Caco-2 (cell line): ENCODE measurements around the gene TAGLN. TPM values are rescaled to one million over a fixed set of nuclear protein-coding genes. Genes with fewer than 3 reads are reported as not detected.
A peak's percentile ranks its signal among the peaks of the same experiment; 100 is the strongest.

Experiments used
- BruUV-seq: library from RNA; stranded (reverse); fragments of 400-500 nt; replicated peaks from 2 replicates; lab custom pipeline; 2021; lab: Mats Ljungman, UMichigan
- CTCF ChIA-PET: fragments of 300-600 bp; sonication (Branson Sonifier 250); formaldehyde crosslinking; loops from one replicate; lab custom pipeline; 2022; ENCODE audit warnings: antibody characterized with exemption; lab: Charles Lee
- POLR2A ChIA-PET: fragments of 300-600 bp; sonication (Branson Sonifier 250); formaldehyde crosslinking; loops from one replicate; lab custom pipeline; 2022; ENCODE audit warnings: antibody characterized with exemption; lab: Charles Lee
- DNase-seq, 2 experiments: peaks; one replicate each; pipeline versions ENCODE4 v3.0.0 to v3.0.0-alpha.2; 2020 to 2022
- H3K27me3 ChIP-seq: replicated peaks from 2 replicates; pipeline ENCODE4 v1.6.0; 2011; ENCODE audit warnings: low read length; ENCODE audit not compliant: control insufficient read depth, insufficient read depth
- H3K36me3 ChIP-seq: 2 replicates; pipeline ENCODE4 v1.5.1; 2011; ENCODE audit warnings: low read length; ENCODE audit not compliant: control insufficient read depth, insufficient read depth
- H3K4me1 ChIP-seq: fragments of 250-450 bp; sonication (Bioruptor Pico); 2 replicates; pipeline ENCODE4 v1.5.1; 2020; ENCODE audit warnings: mild to moderate bottlenecking
- H3K4me3 ChIP-seq: 2 replicates; pipeline ENCODE4 v1.5.1; 2011; ENCODE audit warnings: low read depth, mild to moderate bottlenecking, control low read depth, low read length
- H3K9me3 ChIP-seq: fragments of 250-450 bp; sonication (Bioruptor Pico); 2 replicates; pipeline ENCODE4 v1.5.1; 2020; ENCODE audit warnings: mild to moderate bottlenecking, moderate library complexity
- H3K27ac Mint-ChIP-seq: one replicate; pipeline ENCODE4 v1.8.0; 2022; ENCODE audit warnings: mixed read lengths; ENCODE audit not compliant: unreplicated experiment
- H3K27me3 Mint-ChIP-seq: one replicate; pipeline ENCODE4 v1.8.0; 2022; ENCODE audit warnings: mixed read lengths; ENCODE audit not compliant: insufficient read depth, unreplicated experiment
- H3K36me3 Mint-ChIP-seq: one replicate; pipeline ENCODE4 v1.8.0; 2022; ENCODE audit warnings: mild to moderate bottlenecking, mixed read lengths; ENCODE audit not compliant: insufficient read depth, unreplicated experiment
- H3K4me1 Mint-ChIP-seq: one replicate; pipeline ENCODE4 v1.8.0; 2022; ENCODE audit warnings: low read depth, mixed read lengths; ENCODE audit not compliant: unreplicated experiment
- H3K4me3 Mint-ChIP-seq: one replicate; pipeline ENCODE4 v1.8.0; 2022; ENCODE audit warnings: mild to moderate bottlenecking, moderate library complexity, mixed read lengths; ENCODE audit not compliant: unreplicated experiment
- H3K9me3 Mint-ChIP-seq: one replicate; pipeline ENCODE4 v1.8.0; 2022; ENCODE audit warnings: mixed read lengths; ENCODE audit not compliant: unreplicated experiment
- intact Hi-C: fragments of 100-400 bp; cut with micrococcal nuclease; formaldehyde crosslinking; loops from one replicate; pipeline ENCODE4 v1.10.0; 2022; ENCODE audit not compliant: unreplicated experiment
- total RNA-seq: library from RNA; stranded (reverse); gene quantifications from 2 replicates; pipeline ENCODE4 v1.2.3, GENCODE V29; 2022
- TF ChIP-seq, protein P1 (sequence below), 2 experiments: fragments of 200-600 bp in 1 of 2; IDR thresholded peaks; 1 replicate in 1 of 2; 2 replicates in 1 of 2; pipeline versions ENCODE4 v1.5.1 to v1.8.0; 2011 to 2022; ENCODE audit warnings: antibody characterized with exemption in 1 of 2, control low read depth in 1 of 2, inconsistent platforms in 1 of 2, low read depth in 1 of 2, low read length in 1 of 2, mild to moderate bottlenecking in 1 of 2, moderate library complexity in 1 of 2; ENCODE audit not compliant: insufficient read depth in 1 of 2, severe bottlenecking in 1 of 2, unreplicated experiment in 1 of 2

The TAGLN gene
- total RNA-seq, 1 experiment from 2014 or later = 303 TPM

DNA sequence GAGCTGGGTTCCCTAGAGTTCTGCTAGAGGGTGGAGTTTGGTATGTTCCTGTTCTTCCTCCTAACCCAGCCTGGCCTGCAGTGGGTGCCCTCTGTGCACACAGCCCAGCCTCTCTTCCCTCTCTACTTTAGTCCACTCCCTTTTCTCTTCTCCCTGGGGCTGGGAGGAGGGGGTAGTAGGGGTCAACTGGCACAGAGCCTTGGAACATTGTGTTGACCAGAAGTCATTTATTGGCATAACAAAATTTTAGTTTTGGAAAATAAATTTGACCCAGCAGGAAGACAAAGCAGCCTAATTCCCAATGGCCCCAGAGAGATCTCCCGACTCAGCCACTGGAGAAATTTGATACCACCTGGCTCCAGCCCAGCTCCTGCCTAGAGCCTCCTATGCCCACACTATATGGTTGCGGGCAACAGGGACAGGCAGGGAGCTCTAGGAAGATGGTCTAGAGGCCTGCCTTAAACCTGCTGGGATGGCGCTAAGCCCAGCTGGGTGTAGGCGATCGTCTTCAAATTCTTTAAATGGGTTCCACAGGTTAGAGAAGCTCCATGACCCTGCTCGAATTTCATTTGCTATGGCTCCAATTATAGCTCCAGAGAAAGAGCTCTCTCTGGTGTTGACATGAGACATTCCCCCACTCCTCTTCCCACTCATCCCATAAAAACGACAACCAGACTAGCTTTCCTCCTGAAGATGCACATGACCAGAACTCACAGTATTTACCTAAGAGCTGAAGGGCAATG, 22.8 kb downstream of the TAGLN start:
- peaks cover 79% of the 10 kb centered on the region for H3K36me3 Mint-ChIP-seq
- ChIA-PET CTCF (interaction anchor here (0.7 to 1.2 kb wide), 2 partner anchors 30 to 43 kb away, joined by 3 to 6 read pairs; partner anchors contain the start of gene SIDT2), POLR2A (interaction anchor here (0.7 kb wide), 1 partner anchor 252 kb away, joined by 3 read pairs; no protein-coding TSS in a partner anchor)
- intact Hi-C loops = no loop called here
- no peaks in the 10 kb centered on the region for H3K9me3 ChIP-seq
- DNase-seq = peak in 1 of 2 experiments; percentile 37
- no peaks in the 10 kb centered on the region for H3K27me3 ChIP-seq
- no peak overlapping the region for H3K4me3 Mint-ChIP-seq
- H3K4me3 ChIP-seq = no peak overlapping the region
- H3K9me3 Mint-ChIP-seq = no peaks in the 10 kb centered on the region
- H3K27ac Mint-ChIP-seq = no peak overlapping the region
- TF ChIP-seq, protein P1, sequence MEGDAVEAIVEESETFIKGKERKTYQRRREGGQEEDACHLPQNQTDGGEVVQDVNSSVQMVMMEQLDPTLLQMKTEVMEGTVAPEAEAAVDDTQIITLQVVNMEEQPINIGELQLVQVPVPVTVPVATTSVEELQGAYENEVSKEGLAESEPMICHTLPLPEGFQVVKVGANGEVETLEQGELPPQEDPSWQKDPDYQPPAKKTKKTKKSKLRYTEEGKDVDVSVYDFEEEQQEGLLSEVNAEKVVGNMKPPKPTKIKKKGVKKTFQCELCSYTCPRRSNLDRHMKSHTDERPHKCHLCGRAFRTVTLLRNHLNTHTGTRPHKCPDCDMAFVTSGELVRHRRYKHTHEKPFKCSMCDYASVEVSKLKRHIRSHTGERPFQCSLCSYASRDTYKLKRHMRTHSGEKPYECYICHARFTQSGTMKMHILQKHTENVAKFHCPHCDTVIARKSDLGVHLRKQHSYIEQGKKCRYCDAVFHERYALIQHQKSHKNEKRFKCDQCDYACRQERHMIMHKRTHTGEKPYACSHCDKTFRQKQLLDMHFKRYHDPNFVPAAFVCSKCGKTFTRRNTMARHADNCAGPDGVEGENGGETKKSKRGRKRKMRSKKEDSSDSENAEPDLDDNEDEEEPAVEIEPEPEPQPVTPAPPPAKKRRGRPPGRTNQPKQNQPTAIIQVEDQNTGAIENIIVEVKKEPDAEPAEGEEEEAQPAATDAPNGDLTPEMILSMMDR (IDR thresholded peaks at IDR 0.05; ENCODE audit: insufficient read depth in 1 of 2, low read depth in 1 of 2, low read length in 1 of 2, severe bottlenecking in 1 of 2, unreplicated experiment in 1 of 2) = no peak
- no TSS peak for BruUV-seq
- H3K4me1 ChIP-seq = peaks cover 58% of the 10 kb centered on the region
- H3K36me3 ChIP-seq = peaks cover 14% of the 10 kb centered on the region
- no peaks in the 10 kb centered on the region for H3K27me3 Mint-ChIP-seq
- peaks cover 43% of the 10 kb centered on the region for H3K4me1 Mint-ChIP-seq

GRCh38 chr11:117222991-117223740, 24.0 kb downstream of the TAGLN start:
- no peaks in the 10 kb centered on the region for H3K27me3 Mint-ChIP-seq
- no peak overlapping the region for H3K27ac Mint-ChIP-seq
- Histone ChIP-seq H3K36me3 (peaks cover 6% of the 10 kb centered on the region), H3K4me3 (no peak overlapping the region), H3K4me1 (peaks cover 50% of the 10 kb centered on the region), H3K27me3 (no peaks in the 10 kb centered on the region), H3K9me3 (no peaks in the 10 kb centered on the region)
- no TSS peak for BruUV-seq
- H3K4me3 Mint-ChIP-seq = no peak overlapping the region
- TF ChIP-seq, protein P1 (IDR thresholded peaks at IDR 0.05; ENCODE audit: insufficient read depth in 1 of 2, low read depth in 1 of 2, low read length in 1 of 2, severe bottlenecking in 1 of 2, unreplicated experiment in 1 of 2) = no peak
- ChIA-PET CTCF (no interaction called here), POLR2A (no interaction called here)
- intact Hi-C loops = no loop called here
- peaks cover 75% of the 10 kb centered on the region for H3K36me3 Mint-ChIP-seq
- DNase-seq = peak in 1 of 2 experiments; percentile 25
- H3K9me3 Mint-ChIP-seq = no peaks in the 10 kb centered on the region
- H3K4me1 Mint-ChIP-seq = peaks cover 43% of the 10 kb centered on the region
